Sigmoid colon (tissue), 7 donors: ENCODE measurements around the gene GRM4. TPM values are rescaled to one million over a fixed set of nuclear protein-coding genes. Genes with fewer than 3 reads are reported as not detected.

Experiments used
- DNase-seq: peaks from one replicate; pipeline ENCODE4 v3.0.0-alpha.2; 2019
- H3K27ac ChIP-seq, 4 donors: fragments of 200-600 bp; sonication (generic); one replicate each; pipeline ENCODE4 v1.5.1; 2016 to 2019; ENCODE audit warnings: mild to moderate bottlenecking in 1 of 4
- H3K27me3 ChIP-seq, 3 donors: fragments of 200-600 bp; sonication (generic); one replicate each; pipeline ENCODE4 v1.5.1; 2019; ENCODE audit warnings: mild to moderate bottlenecking in 1 of 3
- H3K36me3 ChIP-seq, 4 donors: fragments of 200-600 bp; sonication (generic); one replicate each; pipeline ENCODE4 v1.5.1; 2016 to 2019
- H3K4me1 ChIP-seq, 4 donors: fragments of 200-600 bp; sonication (generic); one replicate each; pipeline ENCODE4 v1.5.1; 2017 to 2019
- H3K4me3 ChIP-seq, 4 donors: fragments of 200-600 bp; sonication (generic); one replicate each; pipeline ENCODE4 v1.5.1; 2017 to 2019; ENCODE audit warnings: mild to moderate bottlenecking in 2 of 4, moderate library complexity in 1 of 4
- H3K9me3 ChIP-seq, 4 donors: fragments of 200-600 bp in 3 of 4; sonication (generic) in 3 of 4; one replicate each; pipeline versions ENCODE4 v1.5.1 to v1.6.1; 2013 to 2019
- EP300 ChIP-seq, 4 donors: sonication (generic); formaldehyde crosslinking; IDR thresholded peaks; one replicate each; pipeline ENCODE4 v1.6.1; 2017; ENCODE audit warnings: antibody characterized with exemption in 4 of 4
- POLR2A ChIP-seq, 2 donors: fragments of 450-650 bp; IDR thresholded peaks; one replicate each; pipeline ENCODE4 v1.6.1; 2016; ENCODE audit warnings: antibody characterized with exemption in 2 of 2, mild to moderate bottlenecking in 2 of 2, moderate library complexity in 2 of 2
- POLR2AphosphoS5 ChIP-seq, 4 donors: sonication (generic); formaldehyde crosslinking; IDR thresholded peaks; one replicate each; pipeline ENCODE4 v1.6.1; 2017; ENCODE audit warnings: antibody characterized with exemption in 4 of 4
- WGBS, 2 donors: extraction: QIAGEN DNeasy Blood & Tissue Kit; methylation state at CpG; one replicate each; pipeline ENCODE4 v1.1.7; 2013; 5-methylcytosine and 5-hydroxymethylcytosine counted together
- intact Hi-C: fragments of 100-400 bp; cut with DNase I; formaldehyde crosslinking; loops from one replicate; pipeline ENCODE4 v1.15.1; 2023
- polyA plus RNA-seq, 3 donors: library from polyadenylated mRNA; stranded (reverse); fragments of 200-250 nt; gene quantifications; one replicate each; pipeline ENCODE4 v1.2.3, GENCODE V29; 2013
- total RNA-seq, 4 donors: library from RNA; depleted of rRNA; stranded (reverse); fragments of >200 nt; gene quantifications; one replicate each; pipeline ENCODE4 v1.1.0, GENCODE V29; 2016
- TF ChIP-seq, protein P1 (sequence below), 4 experiments: fragments of 450-650 bp in 3 of 4; fragments of 200-600 bp in 1 of 4; IDR thresholded peaks; one replicate each; pipeline ENCODE4 v1.5.1; 2016 to 2019; ENCODE audit warnings: antibody characterized with exemption in 4 of 4, mild to moderate bottlenecking in 3 of 4, moderate library complexity in 2 of 4
- donor health status: healthy with polysubstance abuse.
- donor health status: Bipolar disorder and iron deficiency.
- donor health status: healthy.

The GRM4 gene
- total and polyA plus RNA-seq, 7 donors, result 0.07 to 0.14 TPM; not detected in 5

DNA sequence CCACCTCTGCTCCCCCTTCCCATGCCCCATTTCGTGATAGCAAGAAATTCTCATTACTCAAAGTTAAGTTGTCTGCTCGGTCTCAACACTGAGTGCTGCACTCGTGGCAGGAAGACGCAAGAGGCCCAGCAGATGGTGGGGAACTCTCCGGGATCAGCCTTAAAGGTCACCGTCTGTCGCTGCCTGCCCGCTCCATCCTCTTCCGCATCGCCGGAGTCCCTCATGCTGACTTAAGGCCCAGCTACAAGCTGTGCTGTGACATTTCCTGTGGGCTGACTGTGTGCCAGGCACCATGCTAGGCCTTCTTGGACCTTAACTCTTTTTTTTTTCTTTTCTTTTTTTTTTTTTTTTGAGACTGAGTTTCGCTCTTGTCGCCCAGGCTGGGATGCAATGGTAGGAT is 17.8 kb downstream of the GRM4 start:
- TF ChIP-seq EP300 (IDR thresholded peaks at IDR 0.05), result no peak
- TF ChIP-seq POLR2AphosphoS5 (IDR thresholded peaks at IDR 0.05), result no peak
- TF ChIP-seq POLR2A (IDR thresholded peaks at IDR 0.05), result no peak
- TF ChIP-seq, protein P1, sequence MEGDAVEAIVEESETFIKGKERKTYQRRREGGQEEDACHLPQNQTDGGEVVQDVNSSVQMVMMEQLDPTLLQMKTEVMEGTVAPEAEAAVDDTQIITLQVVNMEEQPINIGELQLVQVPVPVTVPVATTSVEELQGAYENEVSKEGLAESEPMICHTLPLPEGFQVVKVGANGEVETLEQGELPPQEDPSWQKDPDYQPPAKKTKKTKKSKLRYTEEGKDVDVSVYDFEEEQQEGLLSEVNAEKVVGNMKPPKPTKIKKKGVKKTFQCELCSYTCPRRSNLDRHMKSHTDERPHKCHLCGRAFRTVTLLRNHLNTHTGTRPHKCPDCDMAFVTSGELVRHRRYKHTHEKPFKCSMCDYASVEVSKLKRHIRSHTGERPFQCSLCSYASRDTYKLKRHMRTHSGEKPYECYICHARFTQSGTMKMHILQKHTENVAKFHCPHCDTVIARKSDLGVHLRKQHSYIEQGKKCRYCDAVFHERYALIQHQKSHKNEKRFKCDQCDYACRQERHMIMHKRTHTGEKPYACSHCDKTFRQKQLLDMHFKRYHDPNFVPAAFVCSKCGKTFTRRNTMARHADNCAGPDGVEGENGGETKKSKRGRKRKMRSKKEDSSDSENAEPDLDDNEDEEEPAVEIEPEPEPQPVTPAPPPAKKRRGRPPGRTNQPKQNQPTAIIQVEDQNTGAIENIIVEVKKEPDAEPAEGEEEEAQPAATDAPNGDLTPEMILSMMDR (IDR thresholded peaks at IDR 0.05), result no peak
- Histone ChIP-seq H3K27me3 (peaks cover 0 to 46% (median 3%) of the 10 kb centered on the region in 3 donors), H3K36me3 (no peaks in the 10 kb centered on the region), H3K9me3 (no peaks in the 10 kb centered on the region), H3K27ac (no peak overlapping the region), H3K4me3 (no peak overlapping the region), H3K4me1 (no peaks in the 10 kb centered on the region)
- intact Hi-C loops, result no loop called here
- WGBS, 2 donors, result 76 to 85% methylated on average over 13 of the region's 13 CpGs
- DNase-seq, result no peak

DNA sequence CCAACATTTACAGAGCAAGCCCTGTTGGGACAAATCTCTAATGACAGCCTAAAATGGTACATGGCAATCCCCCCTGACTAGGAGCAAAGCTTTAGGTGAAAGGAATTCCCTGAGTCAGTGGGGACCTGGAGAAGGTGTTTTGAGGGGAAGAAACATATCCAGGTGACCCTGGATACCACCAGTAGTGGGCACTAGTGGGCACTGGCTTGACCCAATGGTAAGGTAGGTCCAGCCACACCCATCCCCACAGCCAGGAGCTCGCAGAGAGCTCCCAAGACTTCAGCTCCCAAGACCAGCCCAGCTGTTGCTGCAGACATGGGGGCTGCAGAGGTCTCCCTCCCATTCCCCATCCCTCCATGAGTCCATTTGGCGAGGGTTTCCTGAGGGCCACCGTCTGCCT is 19.5 kb downstream of the GRM4 start:
- intact Hi-C loops, result no loop called here
- peaks cover 0 to 36% (median 0%) of the 10 kb centered on the region in 3 donors for H3K27me3 ChIP-seq
- WGBS, 2 donors, result 49 to 62% methylated on average over 3 of the region's 3 CpGs

DNA sequence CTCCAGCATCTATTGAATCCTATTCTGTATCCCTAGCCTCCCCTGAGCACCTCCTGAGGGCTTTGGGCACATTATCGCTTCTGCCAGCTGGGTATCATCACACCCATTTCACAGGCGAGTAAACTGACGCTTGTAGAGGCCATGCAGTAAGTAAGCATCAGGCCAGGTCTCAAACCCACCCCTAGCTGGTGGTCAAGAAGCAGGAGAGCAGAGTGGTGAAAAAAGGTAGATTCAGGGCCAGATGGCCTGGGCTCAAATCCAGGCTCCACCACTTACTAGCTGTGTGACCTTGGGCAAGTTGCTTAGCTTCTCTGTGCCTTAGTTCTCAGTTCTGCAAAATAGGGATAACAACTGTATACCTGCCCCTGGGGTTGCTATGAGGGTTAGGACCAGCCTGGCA is 19.9 kb downstream of the GRM4 start:
- Histone ChIP-seq H3K4me1 (no peaks in the 10 kb centered on the region), H3K27ac (no peak overlapping the region), H3K4me3 (no peak overlapping the region), H3K27me3 (peaks cover 0 to 33% (median 0%) of the 10 kb centered on the region in 3 donors), H3K36me3 (no peaks in the 10 kb centered on the region), H3K9me3 (no peaks in the 10 kb centered on the region)
- TF ChIP-seq POLR2A (IDR thresholded peaks at IDR 0.05) (no peak), EP300 (IDR thresholded peaks at IDR 0.05) (no peak), POLR2AphosphoS5 (IDR thresholded peaks at IDR 0.05) (no peak)
- TF ChIP-seq, protein P1 (IDR thresholded peaks at IDR 0.05), result no peak
- 92 to 93% methylated on average over 3 of the region's 3 CpGs for WGBS, 2 donors
- intact Hi-C loops, result no loop called here
- DNase-seq, result no peak

More for the DNA sequence above, 19.5 kb downstream of the GRM4 start:
- Histone ChIP-seq H3K36me3 (no peaks in the 10 kb centered on the region), H3K4me1 (no peaks in the 10 kb centered on the region), H3K9me3 (no peaks in the 10 kb centered on the region), H3K27ac (no peak overlapping the region), H3K4me3 (no peak overlapping the region)
- no peak for TF ChIP-seq POLR2AphosphoS5 (IDR thresholded peaks at IDR 0.05)
- no peak for TF ChIP-seq EP300 (IDR thresholded peaks at IDR 0.05)
- TF ChIP-seq, protein P1 (IDR thresholded peaks at IDR 0.05), result no peak
- no peak for TF ChIP-seq POLR2A (IDR thresholded peaks at IDR 0.05)
- DNase-seq, result no peak

DNA sequence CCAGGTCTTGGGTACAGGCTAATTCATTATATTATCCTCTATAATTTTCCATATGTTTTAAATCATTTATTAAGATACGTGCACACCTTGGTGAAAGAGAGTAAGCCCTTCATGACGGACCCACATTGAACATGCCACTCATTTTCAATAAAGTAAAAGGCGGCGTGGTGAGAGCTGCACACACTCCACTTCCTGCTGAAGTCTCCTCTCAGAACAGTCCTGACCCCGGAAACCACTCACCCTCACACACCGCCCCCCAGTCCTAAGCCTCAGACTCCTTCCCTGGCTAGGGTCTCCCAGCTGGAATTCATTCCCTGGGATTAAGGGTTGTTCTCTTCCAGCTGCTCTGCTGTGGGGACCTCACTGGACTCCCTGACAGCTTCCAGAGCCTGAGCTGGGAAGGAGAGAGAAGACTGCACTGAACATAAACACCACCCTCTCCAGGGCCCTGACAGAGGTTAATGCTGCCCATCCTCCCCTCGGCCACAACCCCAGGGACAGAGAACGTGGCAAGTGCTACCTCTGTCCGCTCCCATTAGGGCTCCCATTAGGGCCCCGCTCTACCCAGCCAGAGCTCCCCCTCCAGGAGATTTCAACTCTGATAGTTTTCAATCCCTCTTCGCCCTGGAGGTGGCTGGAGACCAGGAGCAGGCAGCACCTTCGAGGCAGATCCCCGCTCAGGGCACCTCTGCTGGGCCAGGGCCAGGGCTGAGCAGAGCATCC is 24.8 kb downstream of the GRM4 start:
- Histone ChIP-seq H3K27ac (no peak overlapping the region), H3K27me3 (peaks cover 0 to 19% (median 0%) of the 10 kb centered on the region in 3 donors), H3K4me3 (no peak overlapping the region), H3K9me3 (no peaks in the 10 kb centered on the region), H3K4me1 (no peaks in the 10 kb centered on the region), H3K36me3 (no peaks in the 10 kb centered on the region)
- intact Hi-C loops, result no loop called here
- WGBS, 2 donors, result 60 to 72% methylated on average over 13 of the region's 13 CpGs
- DNase-seq, result no peak
- TF ChIP-seq, protein P1 (IDR thresholded peaks at IDR 0.05), result no peak
- TF ChIP-seq POLR2AphosphoS5 (IDR thresholded peaks at IDR 0.05), result no peak
- TF ChIP-seq POLR2A (IDR thresholded peaks at IDR 0.05), result no peak
- TF ChIP-seq EP300 (IDR thresholded peaks at IDR 0.05), result no peak
